Coronary artery (tissue), 2 donors: ENCODE measurements around the gene MNT.

ENCODE experiments used
- DNase-seq: peaks from one replicate; pipeline ENCODE4 v3.0.0-alpha.2; 2017; ENCODE audit warnings: low spot score
- H3K27ac ChIP-seq, 2 donors: fragments of 200-600 bp; sonication (generic); one replicate each; pipeline ENCODE4 v1.5.1; 2016 to 2019
- H3K4me3 ChIP-seq: fragments of 200-600 bp; sonication (generic); 2 replicates; pipeline ENCODE4 v1.5.1; 2016; ENCODE audit warnings: mild to moderate bottlenecking, moderate library complexity
- TF ChIP-seq, protein P1 (sequence below): fragments of 200-600 bp; sonication (generic); IDR thresholded peaks from one replicate; pipeline ENCODE4 v1.5.1; 2019; ENCODE audit warnings: antibody characterized with exemption

The MNT gene

DNA sequence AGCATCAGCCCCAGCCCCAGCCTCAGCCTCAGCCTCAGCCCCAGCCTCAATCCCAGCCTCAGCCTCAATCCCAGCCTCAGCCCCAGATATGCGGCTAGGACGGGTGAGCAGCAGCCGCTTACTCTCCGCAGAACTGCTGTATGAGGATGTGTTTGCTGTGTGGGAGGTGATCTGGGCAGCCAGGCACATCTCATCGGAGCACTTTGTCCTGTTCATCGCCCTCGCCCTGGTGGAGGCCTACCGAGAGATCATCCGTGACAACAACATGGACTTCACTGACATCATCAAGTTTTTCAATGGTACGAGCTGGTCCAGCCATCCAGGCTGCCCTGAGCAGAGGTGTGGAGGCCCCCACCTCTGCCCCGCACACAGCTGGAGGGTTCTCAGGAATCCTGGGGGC is 22.0 kb downstream of the MNT start:
- Histone ChIP-seq H3K27ac (no peak overlapping the region), H3K4me3 (no peak overlapping the region)
- TF ChIP-seq, protein P1, sequence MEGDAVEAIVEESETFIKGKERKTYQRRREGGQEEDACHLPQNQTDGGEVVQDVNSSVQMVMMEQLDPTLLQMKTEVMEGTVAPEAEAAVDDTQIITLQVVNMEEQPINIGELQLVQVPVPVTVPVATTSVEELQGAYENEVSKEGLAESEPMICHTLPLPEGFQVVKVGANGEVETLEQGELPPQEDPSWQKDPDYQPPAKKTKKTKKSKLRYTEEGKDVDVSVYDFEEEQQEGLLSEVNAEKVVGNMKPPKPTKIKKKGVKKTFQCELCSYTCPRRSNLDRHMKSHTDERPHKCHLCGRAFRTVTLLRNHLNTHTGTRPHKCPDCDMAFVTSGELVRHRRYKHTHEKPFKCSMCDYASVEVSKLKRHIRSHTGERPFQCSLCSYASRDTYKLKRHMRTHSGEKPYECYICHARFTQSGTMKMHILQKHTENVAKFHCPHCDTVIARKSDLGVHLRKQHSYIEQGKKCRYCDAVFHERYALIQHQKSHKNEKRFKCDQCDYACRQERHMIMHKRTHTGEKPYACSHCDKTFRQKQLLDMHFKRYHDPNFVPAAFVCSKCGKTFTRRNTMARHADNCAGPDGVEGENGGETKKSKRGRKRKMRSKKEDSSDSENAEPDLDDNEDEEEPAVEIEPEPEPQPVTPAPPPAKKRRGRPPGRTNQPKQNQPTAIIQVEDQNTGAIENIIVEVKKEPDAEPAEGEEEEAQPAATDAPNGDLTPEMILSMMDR: no peak
- no peak for DNase-seq

DNA sequence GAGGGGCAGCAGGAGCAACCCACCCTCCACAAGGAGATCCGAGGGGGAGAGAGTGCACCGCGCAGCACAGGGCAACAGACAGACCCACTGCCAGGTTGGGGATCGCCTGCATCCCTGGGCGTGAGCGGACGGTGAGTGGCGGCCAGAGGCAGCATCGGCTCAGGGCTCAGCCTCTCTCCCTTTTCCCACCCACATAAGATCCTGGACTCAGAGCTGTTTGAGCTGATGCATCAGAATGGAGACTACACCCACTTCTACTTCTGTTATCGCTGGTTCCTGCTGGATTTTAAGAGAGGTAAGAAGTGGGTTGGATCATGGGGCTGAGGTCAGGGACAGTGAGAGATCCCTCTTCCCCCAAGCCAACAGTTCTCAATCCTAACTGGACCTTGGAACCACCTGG is 23.2 kb downstream of the MNT start:
- Histone ChIP-seq H3K4me3 (no peak overlapping the region), H3K27ac (no peak overlapping the region)
- TF ChIP-seq, protein P1: no peak
- DNase-seq: no peak

DNA sequence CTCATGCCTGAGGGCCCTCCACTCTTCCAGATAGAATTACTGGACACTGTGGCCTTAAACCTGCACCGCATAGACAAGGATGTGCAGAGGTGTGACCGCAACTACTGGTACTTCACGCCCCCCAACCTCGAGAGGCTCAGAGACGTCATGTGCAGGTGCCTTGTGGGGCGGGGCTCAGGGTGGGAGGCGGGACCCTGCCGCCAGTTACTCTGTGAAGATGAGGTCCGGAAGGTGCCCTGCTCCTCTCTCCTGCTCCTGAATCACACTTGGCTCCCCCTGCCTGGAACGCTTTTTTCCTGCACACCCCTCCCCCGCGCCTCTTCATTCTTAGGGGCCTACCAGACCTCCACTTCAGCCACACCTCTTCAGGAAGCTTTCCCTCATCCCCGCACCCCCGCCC is 24.8 kb downstream of the MNT start:
- TF ChIP-seq, protein P1: no peak
- no peak overlapping the region for H3K4me3 ChIP-seq
- H3K27ac ChIP-seq: no peak overlapping the region
- no peak for DNase-seq

DNA sequence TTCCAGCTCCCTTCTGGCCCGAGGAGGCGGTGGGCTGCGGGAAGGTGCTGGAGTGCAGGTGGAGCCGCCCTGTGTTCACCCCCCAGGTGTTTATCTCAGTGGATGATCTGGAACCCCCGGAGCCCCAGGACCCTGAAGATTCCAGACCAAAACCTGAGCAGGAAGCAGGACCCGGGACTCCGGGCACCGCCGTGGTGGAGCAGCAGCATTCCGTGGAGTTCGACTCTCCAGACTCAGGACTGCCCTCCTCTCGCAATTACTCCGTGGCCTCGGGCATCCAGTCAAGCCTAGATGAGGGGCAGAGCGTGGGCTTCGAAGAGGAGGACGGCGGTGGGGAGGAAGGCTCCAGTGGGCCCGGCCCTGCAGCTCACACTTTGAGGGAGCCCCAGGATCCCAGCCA is 25.5 kb downstream of the MNT start:
- DNase-seq: no peak
- Histone ChIP-seq H3K4me3 (no peak overlapping the region), H3K27ac (no peak overlapping the region)
- TF ChIP-seq, protein P1: no peak

DNA sequence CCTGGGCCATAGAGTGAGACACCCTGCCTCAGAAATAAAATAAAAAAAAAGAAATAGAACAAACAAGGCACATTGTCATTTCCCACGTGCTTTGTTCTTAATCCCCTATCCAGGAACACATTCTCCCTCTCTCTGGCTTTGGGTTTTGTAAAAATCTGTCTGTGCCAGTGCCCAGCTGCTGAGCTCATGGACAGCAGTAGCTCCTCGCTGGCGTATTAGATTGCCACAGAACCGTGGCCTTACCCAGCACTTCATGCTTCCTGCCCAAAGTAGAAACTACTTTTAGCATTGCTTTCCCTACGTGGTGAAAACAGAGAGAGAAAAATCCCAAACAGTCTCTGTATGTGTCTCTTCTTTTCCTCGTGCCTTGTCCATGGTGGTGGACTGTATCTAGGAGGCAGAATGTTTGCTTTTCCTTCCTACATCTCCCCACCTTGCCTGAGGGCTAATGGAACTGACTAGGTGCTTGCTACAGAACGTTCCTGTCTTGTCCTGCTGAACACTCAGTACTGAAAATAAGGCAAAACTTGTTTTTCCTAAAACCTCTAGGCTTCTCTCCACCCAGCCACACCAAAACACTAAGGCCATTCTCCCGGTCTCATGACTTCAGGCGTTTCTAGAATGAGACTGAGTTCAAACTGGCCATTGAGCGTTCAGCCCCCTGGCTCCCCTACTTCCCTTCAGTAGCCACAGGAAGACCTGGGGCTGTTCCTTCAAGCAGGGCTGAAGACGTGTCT is 26.1 kb downstream of the MNT start:
- TF ChIP-seq, protein P1: no peak
- DNase-seq: no peak
- Histone ChIP-seq H3K4me3 (no peak overlapping the region), H3K27ac (no peak overlapping the region)

DNA sequence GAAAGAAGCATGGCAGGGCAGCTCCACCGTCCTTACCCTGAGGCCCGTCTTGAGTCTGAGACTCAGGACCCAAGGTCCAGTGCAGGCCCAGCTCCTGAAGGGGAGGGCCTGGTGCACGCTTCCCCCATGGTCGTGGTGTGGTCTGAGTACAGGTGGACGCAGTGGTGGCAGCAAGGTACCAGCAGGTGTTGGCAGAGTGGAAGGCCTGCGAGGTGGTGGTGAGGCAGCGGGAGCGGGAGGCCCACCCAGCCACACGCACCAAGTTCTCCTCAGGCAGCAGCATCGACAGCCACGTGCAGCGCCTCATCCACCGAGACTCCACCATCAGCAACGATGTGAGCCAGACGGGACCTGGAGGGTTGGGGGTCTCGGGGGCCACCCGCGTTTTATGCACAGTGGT is 27.7 kb downstream of the MNT start:
- Histone ChIP-seq H3K27ac (no peak overlapping the region), H3K4me3 (no peak overlapping the region)
- no peak for DNase-seq
- TF ChIP-seq, protein P1: no peak

DNA sequence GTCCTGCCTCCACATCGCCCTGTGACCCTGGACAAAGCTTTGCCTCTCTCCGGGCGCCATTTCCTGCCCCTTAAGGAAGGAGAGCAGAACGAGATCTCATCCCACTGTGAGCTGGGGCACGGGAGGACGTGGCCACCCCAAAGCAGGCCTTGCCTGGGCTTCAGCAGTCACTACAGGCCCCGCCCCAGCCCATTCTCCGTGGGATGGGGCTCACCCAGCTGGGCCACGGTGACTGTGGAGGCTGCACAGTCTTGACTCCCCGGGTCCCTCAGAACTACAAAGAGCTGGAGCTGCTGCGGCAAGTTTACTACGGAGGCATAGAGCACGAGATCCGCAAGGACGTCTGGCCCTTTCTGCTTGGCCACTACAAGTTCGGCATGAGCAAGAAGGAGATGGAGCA is 28.2 kb downstream of the MNT start:
- H3K4me3 ChIP-seq: no peak overlapping the region
- no peak for DNase-seq
- H3K27ac ChIP-seq: no peak overlapping the region
- TF ChIP-seq, protein P1: no peak
